Effector memory CD4-positive, alpha-beta T cell (primary cell): ENCODE measurements around the gene RSPO3.

Experiments used
- DNase-seq, 3 donors: peaks; one replicate each; pipeline ENCODE4 v3.0.0-alpha.2; 2020
- H3K27ac ChIP-seq: 2 replicates; pipeline ENCODE4 v1.7.0; 2013; ENCODE audit warnings: mild to moderate bottlenecking, low read length, moderate library complexity; ENCODE audit not compliant: insufficient read depth, poor library complexity, severe bottlenecking
- H3K27me3 ChIP-seq: replicated peaks from 2 replicates; pipeline ENCODE4 v1.7.0; 2013; ENCODE audit warnings: mild to moderate bottlenecking, low read length; ENCODE audit not compliant: insufficient read depth, control insufficient read depth, poor library complexity, severe bottlenecking
- H3K36me3 ChIP-seq: 2 replicates; pipeline ENCODE4 v1.7.0; 2013; ENCODE audit warnings: mild to moderate bottlenecking, low read length, moderate library complexity; ENCODE audit not compliant: control insufficient read depth, insufficient read depth
- H3K4me1 ChIP-seq: 2 replicates; pipeline ENCODE4 v1.7.0; 2013; ENCODE audit warnings: low read length, mild to moderate bottlenecking; ENCODE audit not compliant: control insufficient read depth, insufficient read depth, poor library complexity, severe bottlenecking
- H3K4me3 ChIP-seq: 2 replicates; pipeline ENCODE4 v1.7.0; 2013; ENCODE audit warnings: low read length, low read depth, mild to moderate bottlenecking; ENCODE audit not compliant: insufficient read depth, poor library complexity, severe bottlenecking
- H3K9me3 ChIP-seq: 2 replicates; pipeline ENCODE4 v1.7.0; 2013; ENCODE audit warnings: mild to moderate bottlenecking, low read length, moderate library complexity; ENCODE audit not compliant: control insufficient read depth

RSPO3 gene

DNA sequence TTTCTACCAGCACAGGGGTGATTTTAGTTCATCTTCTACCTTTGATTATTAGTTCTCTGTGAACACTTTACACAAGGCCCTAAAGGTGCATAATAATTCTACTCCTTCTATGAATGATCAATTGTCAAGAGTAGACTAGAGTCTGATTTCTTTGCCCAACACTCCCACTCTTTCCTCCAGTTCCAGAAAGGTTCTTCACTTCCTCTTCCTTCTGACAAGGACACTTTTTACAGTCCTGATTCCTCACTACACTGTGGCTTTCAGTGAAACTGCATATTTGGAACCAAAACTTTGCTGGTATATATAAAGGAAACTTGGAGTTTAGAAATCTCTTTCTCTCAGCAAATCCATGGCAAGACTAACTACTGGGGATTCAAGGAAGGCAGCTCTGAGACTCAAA is 10.6 kb upstream of the RSPO3 start:
- no peak for DNase-seq
- Histone ChIP-seq H3K36me3 (no peaks in the 10 kb centered on the region), H3K4me1 (no peaks in the 10 kb centered on the region), H3K4me3 (no peak overlapping the region), H3K9me3 (no peaks in the 10 kb centered on the region), H3K27ac (no peak overlapping the region), H3K27me3 (no peaks in the 10 kb centered on the region)

DNA sequence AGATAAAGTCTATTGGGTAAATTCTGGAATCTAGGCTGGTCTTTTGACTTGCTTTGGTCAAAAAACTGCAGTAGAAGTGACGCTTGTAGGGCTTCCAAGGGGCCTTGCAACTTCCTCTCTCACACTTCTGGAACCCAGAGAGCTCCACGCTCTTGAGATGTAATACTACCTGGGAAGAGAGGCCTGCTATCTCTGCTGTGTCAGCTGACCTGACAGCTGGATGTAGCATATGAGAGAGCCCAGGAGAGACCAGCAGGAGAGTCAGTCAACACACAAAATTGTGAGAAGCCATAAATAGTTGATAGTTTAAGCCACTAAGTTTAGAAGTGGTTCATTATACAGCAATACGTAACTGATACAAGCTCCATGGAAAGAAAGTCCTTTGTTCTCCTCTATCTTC is 7.8 kb upstream of the RSPO3 start:
- no peaks in the 10 kb centered on the region for H3K9me3 ChIP-seq
- no peaks in the 10 kb centered on the region for H3K4me1 ChIP-seq
- no peaks in the 10 kb centered on the region for H3K36me3 ChIP-seq
- peaks cover 3% of the 10 kb centered on the region for H3K27me3 ChIP-seq
- no peak overlapping the region for H3K4me3 ChIP-seq
- H3K27ac ChIP-seq = no peak overlapping the region
- DNase-seq = no peak

DNA sequence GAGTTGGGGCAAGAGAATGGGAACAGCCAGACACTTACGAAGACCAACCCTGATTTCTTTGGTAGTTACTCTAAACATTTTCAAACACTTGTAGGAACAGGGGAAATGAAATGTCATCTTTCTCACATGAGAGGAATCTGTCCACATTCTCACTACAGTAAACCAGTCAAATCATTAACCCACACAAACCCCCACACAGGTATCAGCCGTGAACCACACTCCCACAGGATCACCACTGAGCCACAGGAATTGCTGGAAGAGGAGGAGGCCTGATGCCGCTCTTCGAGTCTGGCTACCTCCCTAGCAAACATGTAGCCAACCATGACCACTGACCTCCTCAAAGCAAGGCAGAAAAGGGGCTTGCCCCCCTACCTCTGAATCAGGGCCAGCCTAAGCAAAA is 6.9 kb upstream of the RSPO3 start:
- Histone ChIP-seq H3K4me1 (no peaks in the 10 kb centered on the region), H3K27ac (no peak overlapping the region), H3K9me3 (no peaks in the 10 kb centered on the region), H3K27me3 (peaks cover 3% of the 10 kb centered on the region), H3K36me3 (no peaks in the 10 kb centered on the region), H3K4me3 (no peak overlapping the region)
- DNase-seq = no peak

DNA sequence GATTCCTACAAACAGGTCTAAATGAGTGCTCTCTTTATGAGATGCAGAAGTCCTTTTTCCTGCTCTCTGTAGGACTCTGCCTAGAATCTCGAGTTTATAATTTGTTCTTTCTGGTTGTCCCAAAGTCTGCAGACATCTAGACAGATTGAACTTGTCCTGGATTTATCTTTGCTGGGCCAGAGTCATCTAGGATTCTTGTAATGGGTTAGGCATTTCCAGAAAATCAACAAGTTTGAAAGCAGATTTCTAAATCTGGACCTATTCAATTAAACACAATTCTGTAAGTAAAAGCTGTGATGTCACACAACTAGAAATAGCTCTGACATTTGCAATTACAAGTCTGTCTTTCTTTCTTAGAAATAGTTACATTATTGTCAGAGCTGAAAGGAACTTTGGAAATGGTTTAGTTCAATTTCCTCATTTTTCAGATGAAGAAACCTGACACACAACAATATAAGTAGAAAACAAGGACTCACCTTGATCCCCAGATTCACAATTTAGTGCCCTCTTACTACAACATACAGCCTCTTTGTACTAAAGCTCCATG is 4.2 kb upstream of the RSPO3 start:
- H3K9me3 ChIP-seq = no peaks in the 10 kb centered on the region
- peaks cover 10% of the 10 kb centered on the region for H3K27me3 ChIP-seq
- H3K4me1 ChIP-seq = peaks cover 5% of the 10 kb centered on the region
- H3K27ac ChIP-seq = no peak overlapping the region
- DNase-seq = no peak
- no peak overlapping the region for H3K4me3 ChIP-seq
- H3K36me3 ChIP-seq = no peaks in the 10 kb centered on the region

DNA sequence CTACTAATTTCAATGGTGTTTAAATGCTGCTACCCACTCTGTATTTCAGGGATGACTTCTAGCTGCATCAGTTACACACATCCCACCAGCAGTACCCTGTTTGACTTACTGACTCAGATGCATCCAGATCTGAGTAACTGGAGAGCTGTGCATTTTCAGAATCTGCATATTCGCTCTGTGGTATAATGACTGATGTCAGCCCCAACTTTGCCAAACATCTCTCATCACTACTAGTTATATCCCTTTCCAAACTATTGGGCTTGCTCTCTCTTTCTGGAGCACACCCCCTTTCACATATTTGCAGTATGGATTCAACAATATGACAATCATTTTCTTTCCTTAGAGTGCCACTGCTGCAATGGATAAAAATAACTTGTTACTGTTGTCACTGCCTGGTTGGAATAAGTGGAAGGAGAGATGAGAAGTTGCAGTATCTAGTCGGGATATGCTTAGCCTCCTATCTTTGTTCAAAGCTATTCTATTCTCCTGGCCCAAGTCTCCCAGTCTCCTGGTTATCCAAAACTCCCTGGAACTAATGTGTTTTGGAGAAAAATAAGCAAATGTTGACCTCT is 3.3 kb upstream of the RSPO3 start:
- Histone ChIP-seq H3K9me3 (no peaks in the 10 kb centered on the region), H3K27ac (no peak overlapping the region), H3K27me3 (peaks cover 17% of the 10 kb centered on the region), H3K4me3 (no peak overlapping the region), H3K4me1 (peaks cover 10% of the 10 kb centered on the region), H3K36me3 (no peaks in the 10 kb centered on the region)
- no peak for DNase-seq

DNA sequence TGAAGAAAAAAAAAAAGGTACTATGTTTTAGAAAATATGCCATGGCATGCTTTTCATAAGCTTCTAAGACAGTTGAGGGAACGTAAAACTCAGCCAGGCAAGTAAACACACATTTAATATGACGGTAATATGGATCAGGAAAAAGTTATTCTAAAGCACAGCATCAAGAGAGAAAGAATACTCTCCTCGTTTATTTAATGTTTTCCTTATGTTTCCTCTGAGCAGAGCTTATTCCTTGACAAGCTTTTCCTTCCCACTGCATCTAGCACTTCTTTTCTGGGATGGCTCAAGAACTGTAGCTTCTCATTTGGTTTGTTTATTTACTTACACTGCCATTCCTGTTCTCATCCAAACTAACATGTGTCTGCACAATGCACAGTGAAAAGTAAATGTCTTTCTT is 2.7 kb upstream of the RSPO3 start:
- H3K4me1 ChIP-seq = peaks cover 14% of the 10 kb centered on the region
- H3K27ac ChIP-seq = no peak overlapping the region
- no peak overlapping the region for H3K4me3 ChIP-seq
- no peaks in the 10 kb centered on the region for H3K9me3 ChIP-seq
- no peaks in the 10 kb centered on the region for H3K36me3 ChIP-seq
- H3K27me3 ChIP-seq = peaks cover 19% of the 10 kb centered on the region
- DNase-seq = no peak

DNA sequence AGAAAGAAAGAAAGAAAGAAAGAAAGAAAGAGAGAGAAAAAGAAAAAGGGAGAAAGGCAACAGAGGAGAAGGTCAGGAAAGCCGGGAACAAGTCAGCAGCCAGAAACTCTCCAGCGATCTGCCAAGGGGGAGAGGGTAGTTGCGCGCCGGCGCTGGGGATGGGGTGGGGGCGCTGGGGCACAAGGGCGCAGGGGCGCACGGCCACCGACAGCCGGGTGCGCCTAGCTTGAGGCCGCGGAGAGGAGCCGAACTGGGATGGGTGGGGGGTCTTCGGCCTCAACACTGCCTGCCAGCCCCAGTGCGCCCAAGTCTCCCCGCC is 533 bp upstream of the RSPO3 start:
- no peak overlapping the region for H3K27ac ChIP-seq
- peaks cover 27% of the 10 kb centered on the region for H3K27me3 ChIP-seq
- no peaks in the 10 kb centered on the region for H3K36me3 ChIP-seq
- H3K9me3 ChIP-seq = no peaks in the 10 kb centered on the region
- peaks cover 19% of the 10 kb centered on the region for H3K4me1 ChIP-seq
- DNase-seq = no peak
- H3K4me3 ChIP-seq = no peak overlapping the region

DNA sequence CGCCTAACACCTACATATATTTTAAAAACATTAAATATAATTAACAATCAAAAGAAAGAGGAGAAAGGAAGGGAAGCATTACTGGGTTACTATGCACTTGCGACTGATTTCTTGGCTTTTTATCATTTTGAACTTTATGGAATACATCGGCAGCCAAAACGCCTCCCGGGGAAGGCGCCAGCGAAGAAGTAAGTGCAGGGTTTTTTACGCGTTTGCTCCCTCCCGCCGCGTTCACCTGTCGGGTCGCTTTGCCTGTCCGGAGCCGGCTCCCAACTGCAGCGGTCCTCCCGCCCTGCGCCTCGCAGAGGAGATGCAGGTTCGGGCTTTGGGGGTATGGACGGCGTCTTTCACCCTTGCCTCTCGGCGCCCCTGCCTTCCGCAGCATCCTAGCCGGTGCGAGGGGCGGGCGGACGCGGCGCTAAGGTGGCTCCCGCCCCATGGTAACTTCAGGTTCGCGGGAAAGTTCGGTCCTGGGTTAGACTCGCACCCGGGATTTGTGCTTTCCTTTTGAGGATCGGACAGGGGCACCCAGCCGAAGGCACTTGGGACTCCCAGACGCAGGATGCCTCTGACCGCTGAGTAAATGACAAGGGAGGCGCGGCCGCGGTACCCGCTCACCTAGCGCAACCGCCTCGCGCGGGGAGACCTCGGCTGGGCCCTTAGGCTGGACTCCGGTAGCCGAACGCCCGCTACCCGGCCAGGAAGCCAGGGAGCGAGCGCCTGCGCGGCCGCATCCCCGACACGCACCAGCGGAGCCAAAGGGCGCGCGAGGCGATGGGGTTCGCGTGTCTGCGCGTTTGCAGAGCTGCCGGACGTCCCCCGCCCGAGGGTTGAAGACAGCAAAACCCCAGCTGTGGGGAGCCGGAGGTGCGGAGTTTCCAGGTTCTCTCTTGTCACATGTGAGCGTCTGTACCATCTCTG is 891 bp downstream of the RSPO3 start:
- H3K27me3 ChIP-seq = peaks cover 27% of the 10 kb centered on the region
- no peaks in the 10 kb centered on the region for H3K36me3 ChIP-seq
- no peaks in the 10 kb centered on the region for H3K9me3 ChIP-seq
- no peak overlapping the region for H3K27ac ChIP-seq
- DNase-seq = no peak
- H3K4me1 ChIP-seq = peaks cover 19% of the 10 kb centered on the region
- peak overlapping the region; percentile 37 for H3K4me3 ChIP-seq

DNA sequence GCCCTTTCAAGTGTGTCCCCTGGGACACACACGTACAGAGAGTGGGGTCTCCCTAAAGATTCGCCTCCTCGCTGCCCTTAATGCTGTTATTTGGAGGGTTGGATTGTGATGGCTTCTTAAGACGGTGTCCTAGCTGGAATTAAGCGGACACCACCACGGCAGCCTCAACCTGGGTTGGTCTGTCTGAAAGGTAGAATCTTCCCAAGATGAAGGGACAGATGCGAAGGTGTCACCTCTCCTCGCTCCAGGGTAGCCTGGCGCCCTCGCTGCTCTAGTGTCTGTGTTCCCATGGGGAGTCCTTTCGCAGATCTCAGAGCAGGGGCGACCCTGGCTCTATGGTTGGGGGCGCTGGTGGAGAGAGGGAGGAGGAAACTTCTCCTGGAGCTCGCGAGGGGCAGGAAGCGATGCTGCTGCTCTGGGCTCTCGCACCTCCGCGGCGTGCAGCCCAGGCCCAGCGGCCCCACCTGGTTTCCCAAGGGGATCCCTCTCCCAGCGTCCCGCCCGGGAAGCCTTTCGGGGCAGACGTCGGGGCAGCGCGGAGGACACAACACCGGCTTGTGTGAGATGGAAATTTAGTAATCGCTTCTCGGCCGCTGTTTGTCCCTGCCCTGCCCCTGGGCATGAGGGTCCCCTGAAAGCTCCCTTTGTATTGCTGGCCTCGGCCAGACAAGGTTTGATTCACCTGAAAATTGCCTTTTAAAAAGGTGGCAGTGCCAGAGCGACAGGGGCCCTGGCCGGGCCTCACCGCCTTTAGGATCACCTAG is 1.7 kb downstream of the RSPO3 start:
- H3K27me3 ChIP-seq = peaks cover 27% of the 10 kb centered on the region
- no peaks in the 10 kb centered on the region for H3K36me3 ChIP-seq
- H3K4me1 ChIP-seq = peaks cover 19% of the 10 kb centered on the region
- DNase-seq = no peak
- no peaks in the 10 kb centered on the region for H3K9me3 ChIP-seq
- H3K4me3 ChIP-seq = no peak overlapping the region
- H3K27ac ChIP-seq = no peak overlapping the region
